NCI-H1930 (cell line): Measurements from ENCODE around the gene AAMP.
"Not testable (repeated sequence)": the region's sequence is repeated elsewhere in the genome, so short reads cannot be mapped to it uniquely, and the experiment has no call there.

Experiments used
- DNase-seq, 2 experiments: peaks; one replicate each; lab custom pipeline; 2025; lab: John Stamatoyannopoulos, UW

AAMP gene

DNA sequence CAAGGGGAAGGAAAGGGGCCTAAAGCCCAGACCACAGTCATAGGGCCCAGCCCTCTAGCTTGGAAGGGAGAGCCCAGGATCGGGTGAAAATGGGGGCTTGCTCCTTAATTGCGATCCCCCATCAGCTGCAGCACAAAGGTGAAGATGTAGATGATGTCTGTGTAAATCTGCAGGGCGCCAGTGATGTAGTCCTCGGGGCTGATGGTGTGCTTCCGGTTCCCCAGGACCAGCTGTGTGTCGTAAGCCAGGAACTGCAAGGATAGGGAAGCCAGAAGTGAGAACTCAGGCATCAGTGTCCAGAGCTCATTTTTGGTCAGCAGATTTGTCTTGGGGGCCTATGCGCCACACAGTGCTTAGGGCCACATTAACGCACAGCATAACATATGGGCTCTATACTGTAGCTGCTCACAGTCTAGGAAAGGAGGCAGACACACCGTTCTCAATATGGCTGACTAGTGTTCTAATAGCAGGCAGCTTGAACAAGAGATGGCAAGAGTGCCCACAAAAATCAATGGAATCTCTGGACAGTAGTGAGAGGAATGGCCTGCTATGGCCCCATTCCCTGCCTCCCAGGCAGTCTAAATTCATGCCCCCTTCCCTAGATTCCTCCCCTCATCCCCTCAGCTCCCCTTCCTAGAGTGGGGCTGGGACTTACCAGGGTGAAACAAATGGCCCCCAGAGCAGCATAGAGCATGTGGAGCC lies 5.6 kb upstream of the AAMP start:
- DNase-seq = no peak

DNA sequence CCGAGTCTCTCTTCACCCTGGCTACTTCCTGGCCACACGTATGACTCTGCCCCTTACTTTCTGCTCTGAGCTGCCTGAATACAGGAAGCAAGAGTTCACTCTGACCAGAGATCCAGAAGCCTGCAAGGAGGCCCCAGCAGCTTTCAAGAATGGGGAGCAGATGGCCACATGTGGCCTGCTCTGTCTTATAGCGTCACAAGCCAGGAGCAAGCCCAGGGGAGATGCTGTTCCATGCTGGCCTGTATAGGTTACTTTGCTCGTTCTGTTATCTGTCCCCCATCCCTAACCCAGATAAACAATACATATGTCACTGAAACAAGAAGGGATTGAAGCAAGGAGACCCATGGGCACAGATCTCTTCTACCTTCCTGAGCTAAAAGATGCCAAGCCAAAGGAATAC lies 4.6 kb upstream of the AAMP start:
- no peak for DNase-seq

DNA sequence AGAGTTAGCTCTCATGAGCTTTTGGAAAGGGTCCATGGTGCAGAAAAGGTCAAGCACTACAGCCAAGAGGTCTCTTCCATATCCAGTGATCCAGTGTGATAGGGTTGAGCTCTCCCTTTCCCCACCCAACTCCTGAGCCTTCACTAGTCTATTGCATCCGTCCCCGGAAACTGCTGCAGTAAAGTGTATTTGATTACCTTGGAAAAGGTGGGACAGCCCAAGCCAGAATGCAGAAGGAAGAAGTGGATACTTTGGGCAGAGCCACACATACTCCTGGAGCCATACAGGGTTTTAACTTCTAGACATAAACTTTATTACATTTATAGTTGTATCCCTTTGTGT lies 3.9 kb upstream of the AAMP start:
- no peak for DNase-seq

DNA sequence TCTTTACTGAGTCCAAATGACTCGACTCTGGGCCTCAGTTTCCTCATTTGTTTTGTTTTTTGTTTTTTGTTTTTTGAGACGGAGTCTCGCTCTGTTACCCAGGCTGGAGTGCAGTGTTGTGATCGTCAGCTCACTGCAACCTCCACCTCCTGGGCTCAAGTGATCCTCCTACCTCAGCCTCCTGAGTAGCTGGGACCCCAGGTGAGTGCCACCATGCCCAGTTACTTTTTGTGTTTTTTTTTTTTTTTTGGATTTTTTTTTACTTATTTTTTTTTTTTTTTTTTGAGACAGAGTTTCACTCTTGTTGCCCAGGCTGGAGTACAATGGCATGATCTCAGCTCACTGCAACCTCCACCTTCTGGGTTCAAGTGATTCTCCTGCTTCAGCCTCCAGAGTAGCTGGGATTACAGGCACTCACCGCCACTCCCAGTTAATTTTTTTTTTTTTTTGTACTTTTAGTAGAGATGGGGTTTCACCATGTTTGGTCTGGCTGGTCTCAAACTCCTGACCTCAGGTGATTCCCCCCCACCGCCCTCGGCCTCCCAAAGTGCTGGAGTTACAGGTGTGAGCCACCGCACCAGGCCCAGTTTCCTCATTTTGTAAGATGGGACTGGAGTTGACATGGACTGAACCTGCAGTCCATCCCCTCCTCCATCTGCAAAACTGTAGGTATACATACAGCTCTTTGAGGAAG lies 3.4 kb upstream of the AAMP start:
- not testable (repeated sequence) for DNase-seq

DNA sequence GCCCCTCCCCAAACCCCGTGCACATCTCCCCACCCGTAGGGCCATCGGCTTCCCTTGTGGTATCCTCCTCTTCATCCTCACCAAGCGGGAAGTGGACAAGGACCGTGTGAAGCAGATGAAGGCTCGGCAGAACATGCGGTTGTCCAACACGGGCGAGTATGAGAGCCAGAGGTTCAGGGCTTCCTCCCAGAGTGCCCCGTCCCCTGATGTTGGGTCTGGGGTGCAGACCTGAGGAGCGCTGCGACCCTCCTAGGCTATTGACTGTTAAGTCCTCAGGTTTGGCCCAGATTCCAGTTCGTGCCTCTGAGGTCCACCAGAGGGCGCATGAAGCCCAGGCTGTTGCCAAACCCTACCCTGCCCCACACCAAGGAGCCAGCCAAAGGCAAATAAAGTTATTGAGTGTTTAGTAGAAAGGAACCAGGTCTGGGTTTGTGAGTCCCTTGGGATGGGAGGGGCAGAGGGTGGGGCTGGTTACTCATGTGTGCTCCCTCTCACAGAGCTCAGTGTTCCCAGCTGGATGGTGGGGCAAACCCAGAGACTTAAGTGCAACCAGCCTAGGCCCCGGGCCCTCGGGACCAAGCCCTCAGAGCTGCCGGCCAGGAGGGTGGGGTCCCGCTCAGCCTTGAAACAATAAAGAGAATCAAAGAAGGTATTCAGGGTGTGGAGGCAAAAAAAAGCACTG lies 2.7 kb upstream of the AAMP start:
- DNase-seq = peak; percentile 49 to 55

DNA sequence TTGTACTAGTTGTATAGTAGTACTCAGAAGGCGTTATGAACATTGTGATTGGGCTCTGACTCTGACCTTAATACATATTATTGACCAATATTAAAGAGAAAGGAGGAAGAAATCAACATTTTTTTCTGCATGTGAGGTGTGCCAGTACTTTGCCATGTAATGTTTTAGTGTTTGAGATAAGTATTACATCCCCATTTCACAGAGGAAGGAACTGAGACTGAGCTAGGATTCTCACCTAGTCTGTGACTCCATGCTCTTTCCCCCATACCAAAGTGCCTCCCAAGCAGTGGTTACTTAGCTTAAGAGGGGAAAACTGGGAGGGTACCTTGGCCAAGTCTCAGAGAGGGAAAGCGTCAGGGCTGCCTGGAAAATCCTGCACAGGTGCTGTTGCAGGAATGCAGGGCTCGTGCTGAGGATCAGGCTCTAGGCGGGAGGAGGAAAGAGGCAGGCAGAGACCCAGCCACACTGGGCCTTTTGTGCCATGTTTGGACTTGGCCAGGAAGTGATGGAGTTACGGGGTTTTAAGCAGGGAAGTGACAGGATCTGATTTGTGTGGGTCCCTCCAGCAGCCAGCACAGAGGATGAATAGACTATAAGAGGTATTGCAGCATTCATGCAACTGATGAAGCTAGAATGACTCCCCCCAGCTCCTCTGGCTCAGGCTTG lies 2.1 kb upstream of the AAMP start:
- DNase-seq = no peak

DNA sequence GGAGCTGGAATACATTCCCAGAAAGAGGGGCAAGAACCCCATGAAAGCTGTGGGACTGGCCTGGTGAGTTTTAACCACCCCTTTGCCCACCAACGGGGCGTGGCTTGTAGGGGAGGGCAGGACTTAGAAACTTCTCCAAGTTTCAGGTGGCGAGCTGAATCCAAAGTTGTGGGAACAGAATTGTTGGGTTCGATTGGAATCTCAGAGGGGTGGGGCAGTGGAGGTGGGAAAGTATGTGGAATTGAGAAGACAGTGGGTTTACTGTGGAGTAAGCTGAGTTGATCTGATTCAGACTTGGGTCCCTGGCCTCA lies 1.5 kb upstream of the AAMP start:
- no peak for DNase-seq

DNA sequence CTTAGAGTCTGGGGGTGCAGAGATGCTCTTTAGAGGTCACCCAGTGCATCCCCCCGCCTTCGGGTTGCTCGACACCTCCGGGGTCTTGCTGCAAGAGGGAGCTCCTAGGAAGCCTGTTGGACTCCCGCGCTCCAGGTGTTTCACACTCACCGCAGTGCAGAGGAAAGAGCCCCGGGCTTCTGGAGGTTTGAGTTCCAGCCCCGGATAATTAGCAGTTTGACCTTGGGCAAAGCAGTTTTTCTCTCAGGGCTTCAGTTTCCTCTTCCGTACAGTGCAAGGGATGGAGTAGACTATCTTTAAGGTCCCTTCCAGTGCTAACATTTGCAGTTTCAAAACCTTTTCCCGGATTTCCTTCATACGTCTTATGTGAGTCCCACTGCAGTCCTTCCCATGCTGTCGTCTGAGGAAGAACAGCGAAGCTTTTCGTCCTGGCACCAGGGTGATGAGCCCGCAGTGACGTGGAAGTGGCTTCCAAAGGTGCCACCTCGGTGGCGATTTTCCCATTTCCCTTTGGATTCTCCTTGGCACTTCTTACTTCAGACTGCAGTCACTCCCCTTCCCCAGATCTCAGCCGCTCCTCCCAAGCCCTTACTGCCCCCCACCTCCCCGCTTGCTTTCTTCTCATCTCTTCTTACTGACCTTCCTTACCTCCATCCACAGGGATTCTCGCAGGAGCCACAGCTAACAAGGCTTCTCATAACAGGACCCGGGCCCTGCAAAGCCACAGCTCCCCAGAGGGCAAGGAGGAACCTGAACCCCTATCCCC lies 967 bp upstream of the AAMP start:
- no peak for DNase-seq

DNA sequence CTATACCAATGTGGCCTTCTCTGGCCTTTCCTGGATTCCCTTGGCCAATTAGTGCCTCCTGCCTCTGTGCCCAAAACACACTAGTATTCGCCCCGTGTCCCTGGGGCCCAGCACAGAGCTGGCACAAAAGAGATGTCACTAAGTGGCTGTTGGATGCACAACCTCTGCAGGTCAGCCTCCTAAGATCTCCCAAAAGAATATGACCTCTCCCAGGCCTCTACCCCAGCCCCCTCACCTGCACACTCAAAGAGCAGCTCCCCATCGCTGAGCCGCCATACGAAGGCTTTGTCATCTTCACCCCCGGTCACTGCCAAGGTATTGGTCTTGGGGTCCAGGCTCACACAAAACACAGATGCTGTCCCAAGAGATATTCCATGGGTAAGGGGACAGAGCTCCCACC lies 2.7 kb downstream of the AAMP start:
- no peak for DNase-seq

DNA sequence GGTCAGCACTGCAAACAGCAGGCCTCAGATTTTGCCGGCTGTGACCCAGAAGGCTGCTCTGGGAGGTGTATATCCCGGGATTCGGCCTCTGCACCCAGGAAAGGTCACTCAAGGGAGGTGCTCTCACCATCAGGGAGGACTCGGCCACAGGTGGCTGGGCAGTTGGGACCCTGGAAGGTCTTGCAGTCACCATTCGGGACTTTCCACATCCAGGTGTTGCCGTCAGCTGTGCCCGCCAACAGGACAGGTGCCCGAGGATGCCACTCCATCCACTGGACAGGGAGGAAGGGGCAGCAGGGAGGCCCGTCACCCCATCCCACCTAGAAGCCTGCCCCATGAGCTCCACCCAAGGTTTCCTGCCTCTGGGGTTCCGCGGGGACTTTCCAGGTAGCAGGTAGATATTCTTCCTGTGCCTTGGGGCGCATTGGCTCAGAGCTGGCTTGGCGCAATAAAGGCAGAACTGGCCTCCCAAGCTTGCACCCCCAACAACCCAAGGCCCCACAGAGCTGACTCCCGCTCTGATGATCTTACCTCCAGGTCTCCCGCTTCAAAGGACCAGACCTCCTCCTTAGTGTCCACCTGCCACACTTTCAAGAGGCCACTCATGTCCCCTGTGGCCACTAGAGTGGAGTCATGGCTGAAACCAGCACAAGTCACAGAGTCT lies 3.5 kb downstream of the AAMP start:
- no peak for DNase-seq

DNA sequence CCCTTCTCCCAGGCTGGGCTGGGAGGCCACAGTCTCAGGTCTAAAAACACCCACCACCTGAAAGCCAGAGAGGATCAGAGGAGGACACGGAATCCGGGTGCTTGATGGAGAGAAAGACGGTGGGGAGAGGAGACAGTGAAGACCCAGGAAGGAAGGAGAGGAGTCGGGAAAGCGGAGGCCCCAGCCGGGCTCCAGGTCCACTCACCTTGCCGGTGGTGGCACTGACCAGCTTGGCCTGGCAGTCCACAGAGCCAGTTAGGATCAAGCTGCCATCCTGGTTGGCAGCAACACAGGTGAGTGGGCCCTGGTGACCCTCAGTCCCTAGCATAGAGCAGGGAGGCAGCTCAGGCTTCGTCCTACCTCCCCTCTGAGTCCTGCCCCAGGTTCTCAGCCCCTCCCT lies 4.3 kb downstream of the AAMP start:
- no peak for DNase-seq

DNA sequence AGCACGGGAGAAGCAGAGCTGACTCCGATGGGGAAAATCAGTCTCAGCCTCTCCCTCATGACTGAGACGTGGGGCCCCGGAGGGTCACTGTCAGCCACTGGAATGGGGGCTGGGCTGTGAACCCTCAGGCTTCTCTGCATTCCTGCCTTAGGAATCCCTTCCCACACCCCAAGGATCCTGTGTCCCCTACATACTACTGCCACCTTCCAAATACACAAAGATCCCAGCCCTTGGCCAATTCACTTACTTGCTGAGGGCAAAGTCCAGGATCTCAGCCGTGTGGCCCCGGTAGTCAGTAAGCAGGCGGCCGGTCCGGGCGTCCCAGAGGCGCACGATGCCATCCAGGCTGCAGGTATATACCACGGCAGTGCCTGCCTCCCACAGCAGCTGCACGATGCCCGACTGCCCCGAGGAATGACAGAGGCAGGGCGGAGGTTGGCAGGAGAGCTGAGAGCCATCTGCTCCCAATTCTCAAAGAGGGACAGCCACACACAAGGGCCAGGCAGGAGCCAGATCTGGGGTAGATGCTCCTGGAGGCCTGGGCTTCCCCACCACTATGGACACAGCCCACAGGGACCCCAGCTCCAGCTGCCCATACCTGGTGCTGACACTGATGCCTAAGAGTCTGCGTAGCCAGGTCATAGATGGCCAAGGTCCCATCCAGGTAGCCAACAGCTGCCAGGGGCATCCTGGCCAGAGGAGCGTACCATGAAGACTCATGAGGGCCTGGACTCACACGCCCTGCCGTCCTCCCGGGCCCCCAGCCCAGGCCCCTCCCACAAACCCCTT lies 5.0 kb downstream of the AAMP start:
- no peak for DNase-seq

DNA sequence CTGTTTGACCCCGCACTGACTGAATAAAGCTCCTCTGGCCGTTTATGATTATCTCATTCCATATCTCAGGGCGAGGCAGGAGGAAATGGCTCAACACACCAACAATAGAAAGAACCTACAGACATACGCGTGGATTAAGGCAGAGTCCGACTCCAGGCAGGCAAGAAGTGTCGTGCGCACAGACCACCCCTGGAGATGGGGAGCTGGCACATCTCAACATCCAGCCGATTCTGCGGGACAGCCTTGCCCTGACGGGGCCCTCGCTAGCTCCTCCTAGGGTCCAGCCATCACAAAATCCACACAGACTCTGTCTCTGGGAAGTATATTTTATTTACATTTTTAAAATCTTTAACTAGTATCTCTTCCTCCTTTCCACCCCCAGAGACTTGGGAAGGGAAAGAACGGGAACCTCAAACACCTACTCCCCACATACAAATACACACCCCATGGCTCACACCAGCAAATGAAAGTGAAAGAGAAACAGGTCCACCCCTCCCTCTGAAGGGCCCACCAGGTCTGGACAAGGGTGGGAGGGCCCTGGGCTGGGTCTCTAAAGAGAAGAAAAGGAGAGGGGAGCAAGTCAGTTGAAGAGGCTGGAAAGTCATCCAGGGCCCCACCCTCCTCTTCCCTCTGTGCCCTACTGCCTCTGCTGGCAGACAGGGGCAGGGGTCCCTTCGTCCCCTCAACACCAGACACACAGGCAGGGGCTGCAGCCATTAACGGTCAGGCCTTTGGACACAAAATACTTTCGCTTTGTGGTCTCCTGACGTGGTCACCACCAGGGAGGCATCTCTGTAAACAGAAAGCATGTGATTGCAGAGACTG lies 5.9 kb downstream of the AAMP start:
- no peak for DNase-seq

DNA sequence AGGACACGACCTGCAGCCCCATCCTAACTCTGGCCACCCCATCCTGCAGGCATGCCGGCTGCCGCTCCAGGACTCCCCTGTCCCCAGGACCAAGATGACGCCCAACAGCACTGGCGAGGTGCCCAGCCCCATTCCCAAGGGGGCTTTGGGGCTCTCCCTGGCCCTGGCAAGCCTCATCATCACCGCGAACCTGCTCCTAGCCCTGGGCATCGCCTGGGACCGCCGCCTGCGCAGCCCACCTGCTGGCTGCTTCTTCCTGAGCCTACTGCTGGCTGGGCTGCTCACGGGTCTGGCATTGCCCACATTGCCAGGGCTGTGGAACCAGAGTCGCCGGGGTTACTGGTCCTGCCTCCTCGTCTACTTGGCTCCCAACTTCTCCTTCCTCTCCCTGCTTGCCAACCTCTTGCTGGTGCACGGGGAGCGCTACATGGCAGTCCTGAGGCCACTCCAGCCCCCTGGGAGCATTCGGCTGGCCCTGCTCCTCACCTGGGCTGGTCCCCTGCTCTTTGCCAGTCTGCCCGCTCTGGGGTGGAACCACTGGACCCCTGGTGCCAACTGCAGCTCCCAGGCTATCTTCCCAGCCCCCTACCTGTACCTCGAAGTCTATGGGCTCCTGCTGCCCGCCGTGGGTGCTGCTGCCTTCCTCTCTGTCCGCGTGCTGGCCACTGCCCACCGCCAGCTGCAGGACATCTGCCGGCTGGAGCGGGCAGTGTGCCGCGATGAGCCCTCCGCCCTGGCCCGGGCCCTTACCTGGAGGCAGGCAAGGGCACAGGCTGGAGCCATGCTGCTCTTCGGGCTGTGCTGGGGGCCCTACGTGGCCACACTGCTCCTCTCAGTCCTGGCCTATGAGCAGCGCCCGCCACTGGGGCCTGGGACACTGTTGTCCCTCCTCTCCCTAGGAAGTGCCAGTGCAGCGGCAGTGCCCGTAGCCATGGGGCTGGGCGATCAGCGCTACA lies 7.0 kb downstream of the AAMP start:
- DNase-seq = no peak

DNA sequence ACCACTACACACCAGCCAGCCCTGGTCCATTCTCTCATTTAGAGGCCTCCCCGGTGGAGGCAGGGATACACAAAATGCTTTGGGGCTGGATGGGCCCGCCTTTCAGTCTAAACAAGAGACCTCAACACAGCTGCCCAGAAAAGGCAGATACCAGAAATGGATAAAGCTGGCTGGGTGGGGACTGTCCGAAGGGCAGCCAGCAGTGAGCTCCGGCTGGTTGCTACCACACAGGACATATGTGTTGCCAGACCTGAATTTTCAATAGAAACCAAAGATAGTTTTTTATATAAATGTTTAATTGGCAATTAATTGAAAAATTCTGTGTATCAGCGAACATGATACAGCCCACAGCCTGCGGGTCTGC lies 7.7 kb downstream of the AAMP start:
- DNase-seq = no peak

DNA sequence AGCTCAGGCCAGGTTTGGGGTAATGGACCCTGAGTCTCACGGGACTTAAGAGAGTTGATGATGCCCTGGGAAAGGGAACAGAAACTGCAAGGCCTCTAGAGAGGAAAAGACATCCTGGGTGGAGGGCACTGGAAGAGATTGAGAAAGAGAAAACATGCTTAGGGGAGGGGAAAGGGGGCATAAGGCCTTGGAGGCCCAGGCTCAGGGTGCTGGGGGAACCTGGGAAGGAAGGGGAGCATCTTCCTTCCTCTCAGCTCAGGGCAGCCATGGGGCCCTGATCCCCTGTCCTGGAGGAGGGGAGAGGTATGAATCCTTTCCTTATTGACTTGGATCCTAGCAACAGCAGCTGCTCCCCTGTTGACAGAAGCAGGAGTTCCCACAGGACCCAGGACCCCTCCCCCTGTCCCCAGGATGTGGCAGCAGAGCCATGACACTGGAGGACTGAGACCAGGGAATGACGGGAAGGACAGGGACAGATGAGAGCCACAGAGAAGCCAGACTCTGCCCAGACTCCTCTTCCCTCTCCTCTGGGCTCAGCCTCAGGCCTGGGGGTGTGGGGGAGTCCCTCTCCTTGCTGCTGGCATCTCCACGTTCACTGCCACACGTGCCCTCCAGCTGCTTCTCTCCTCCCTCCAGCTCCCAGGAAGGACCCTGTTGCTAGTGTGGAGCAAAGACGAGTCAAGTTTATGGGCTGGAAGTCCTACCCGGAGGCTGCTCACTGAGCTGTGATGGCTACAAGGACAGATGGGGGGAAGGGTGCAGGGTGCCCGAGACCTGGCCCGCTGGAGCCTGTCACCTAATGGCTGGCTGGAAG lies 8.3 kb downstream of the AAMP start:
- DNase-seq = no peak

DNA sequence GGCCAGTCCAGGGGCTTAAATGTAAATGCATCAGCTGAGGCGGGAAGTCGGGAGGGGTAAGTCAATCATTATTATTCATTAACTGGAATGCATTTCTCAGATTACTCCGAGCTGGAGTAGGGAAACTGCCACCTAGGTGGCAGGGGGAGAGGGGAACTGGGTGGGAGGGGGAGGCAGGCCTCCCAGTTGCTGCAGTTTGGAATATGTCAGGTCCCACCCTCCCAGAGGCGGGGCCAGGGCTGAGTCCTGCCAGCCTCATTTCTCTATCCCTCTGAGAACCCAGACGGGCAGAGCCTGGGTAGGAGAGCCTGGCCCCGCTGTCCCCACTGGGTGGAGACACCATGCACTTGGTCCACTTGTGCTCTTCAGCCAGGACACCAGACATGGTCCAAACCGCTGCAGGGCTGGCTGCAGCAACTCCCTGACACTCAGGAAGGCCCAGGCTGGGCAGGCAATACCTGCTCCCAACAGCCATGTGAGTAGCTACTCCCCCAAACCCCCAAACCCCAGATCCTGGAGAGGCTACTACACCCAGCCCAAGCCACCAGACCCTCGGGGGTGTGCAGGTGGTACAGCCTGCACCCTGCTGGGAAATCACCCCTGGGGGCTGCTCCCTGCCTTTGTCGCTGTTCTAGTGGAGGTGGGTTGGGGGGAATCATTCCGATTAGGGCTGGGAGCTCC lies 9.1 kb downstream of the AAMP start, which contains the start of gene GPBAR1:
TSS of gene GPBAR1 (plus strand) at position 274 of the 681 bp plus-strand sequence. CDS start 1,710 bp downstream, outside the sequence.
- no peak for DNase-seq
